HCT116 (cell line): ENCODE results near the gene GMPPB. TPM values are rescaled to one million over a fixed set of nuclear protein-coding genes. Genes with fewer than 3 reads are reported as not detected.

ENCODE experiments used
- ATAC-seq: fragments of 200-7000 bp; cut with Tn5 transposase; 2 replicates; pipeline ENCODE4 v1.9.1; 2020; ENCODE audit warnings: mild to moderate bottlenecking, moderate library complexity
- BruUV-seq: library from RNA; stranded (reverse); fragments of 400-500 nt; replicated peaks from 2 replicates; lab custom pipeline; 2021; lab: Mats Ljungman, UMichigan
- CTCF ChIA-PET: fragments of 300-600 bp; sonication (Branson Sonifier 250); formaldehyde crosslinking; loops from one replicate; lab custom pipeline; 2021; ENCODE audit warnings: antibody characterized with exemption; lab: Charles Lee
- POLR2A ChIA-PET: fragments of 300-600, 350-600 bp; sonication (Branson Sonifier 250); formaldehyde crosslinking; loops from one replicate; lab custom pipeline; 2021; ENCODE audit warnings: antibody characterized with exemption; lab: Charles Lee
- RAD21 ChIA-PET, 2 experiments: fragments of 300-600 bp; sonication (Branson Sonifier 250); formaldehyde crosslinking; loops; one replicate each; lab custom pipeline; 2023; ENCODE audit warnings: low total read pairs in 2 of 2; ENCODE audit not compliant: uncharacterized antibody in 2 of 2, unreplicated experiment in 2 of 2, low non-redundant PET in 1 of 2; lab: Charles Lee
- DNase-seq: peaks from one replicate; pipeline ENCODE4 v3.0.0-alpha.2; 2010; ENCODE audit warnings: low read depth, low spot score
- H2AFZ ChIP-seq: fragments of 200-600 bp; shearing (Covaris generic), sonication (generic); 2 replicates; pipeline ENCODE4 v1.6.1; 2017; ENCODE audit warnings: low read depth, mixed run types, mixed read lengths, antibody characterized with exemption, low read length; ENCODE audit not compliant: poor library complexity, severe bottlenecking
- H3K27ac ChIP-seq: 2 replicates; pipeline ENCODE4 v1.5.1; 2012; ENCODE audit warnings: low read depth, low read length
- H3K27me3 ChIP-seq: fragments of 200-600 bp; sonication (generic); 2 replicates; pipeline ENCODE4 v1.6.1; 2016; ENCODE audit warnings: mixed run types, low read length, mixed read lengths; ENCODE audit not compliant: insufficient read depth
- H3K36me3 ChIP-seq, 2 experiments: fragments of 200-500 bp in 1 of 2; fragments of 200-600 bp in 1 of 2; sonication (Bioruptor generic) in 1 of 2; sonication (generic) in 1 of 2; 2 replicates each; pipeline versions ENCODE4 v1.5.1 to v1.6.1; 2014 to 2016; ENCODE audit warnings: low read length in 2 of 2, inconsistent platforms in 1 of 2, mixed read lengths in 1 of 2, mixed run types in 1 of 2; ENCODE audit not compliant: insufficient read depth in 2 of 2, control insufficient read depth in 1 of 2
- H3K4me1 ChIP-seq, 2 experiments: fragments of 200-600 bp in 1 of 2; sonication (generic) in 1 of 2; 2 replicates each; pipeline versions ENCODE4 v1.5.1 to v1.6.1; 2012 to 2017; ENCODE audit warnings: low read length in 2 of 2, inconsistent platforms in 1 of 2, mild to moderate bottlenecking in 1 of 2, mixed read lengths in 1 of 2, mixed run types in 1 of 2, moderate library complexity in 1 of 2; ENCODE audit not compliant: insufficient read depth in 2 of 2, control insufficient read depth in 1 of 2
- H3K4me2 ChIP-seq: fragments of 200-600 bp; sonication (generic); 2 replicates; pipeline ENCODE4 v1.6.1; 2017; ENCODE audit warnings: mixed run types, low read length, mixed read lengths
- H3K4me3 ChIP-seq, 2 experiments: fragments of 200-600 bp in 1 of 2; sonication (generic) in 1 of 2; replicated peaks in 1 of 2; 2 replicates each; pipeline ENCODE4 v1.5.1; 2011 to 2016; ENCODE audit warnings: low read length in 2 of 2, control low read depth in 1 of 2, low read depth in 1 of 2, mild to moderate bottlenecking in 1 of 2, mixed read lengths in 1 of 2, mixed run types in 1 of 2
- H3K79me2 ChIP-seq: fragments of 200-600 bp; sonication (generic); 2 replicates; pipeline ENCODE4 v1.6.1; 2017; ENCODE audit warnings: mild to moderate bottlenecking, mixed run types, low read length, moderate library complexity, mixed read lengths; ENCODE audit not compliant: insufficient read depth
- H3K9ac ChIP-seq: fragments of 200-600 bp; sonication (generic); 2 replicates; pipeline ENCODE4 v1.6.1; 2016; ENCODE audit warnings: low read length, mixed read lengths
- H3K9me2 ChIP-seq: fragments of 200-600 bp; sonication (generic), shearing (Covaris generic); 2 replicates; pipeline ENCODE4 v1.6.1; 2017; ENCODE audit warnings: mixed run types, mild to moderate bottlenecking, moderate library complexity; ENCODE audit not compliant: insufficient read depth
- H3K9me3 ChIP-seq, 2 experiments: fragments of 200-500 bp in 1 of 2; fragments of 200-600 bp in 1 of 2; sonication (Bioruptor generic) in 1 of 2; sonication (generic) in 1 of 2; 2 replicates each; pipeline ENCODE4 v1.6.1; 2014 to 2017; ENCODE audit warnings: low read length in 2 of 2, mixed read lengths in 2 of 2, inconsistent platforms in 1 of 2, low read depth in 1 of 2, mild to moderate bottlenecking in 1 of 2, mixed run types in 1 of 2, moderate library complexity in 1 of 2; ENCODE audit not compliant: control insufficient read depth in 1 of 2, insufficient read depth in 1 of 2
- H4K20me1 ChIP-seq: fragments of 200-600 bp; sonication (generic), shearing (Covaris generic); 2 replicates; pipeline ENCODE4 v1.6.1; 2017; ENCODE audit warnings: mixed run types, mild to moderate bottlenecking, moderate library complexity; ENCODE audit not compliant: insufficient read depth
- EZH2 ChIP-seq: fragments of 200-600 bp; sonication (generic); IDR thresholded peaks from 2 replicates; pipeline ENCODE4 v1.6.1; 2017; ENCODE audit warnings: antibody characterized with exemption, mixed run types
- EZH2phosphoT487 ChIP-seq: fragments of 200-600 bp; IDR thresholded peaks from 2 replicates; pipeline ENCODE4 v1.6.1; 2018; ENCODE audit warnings: antibody characterized with exemption, borderline replicate concordance
- MAX ChIP-seq: IDR thresholded peaks from 2 replicates; pipeline ENCODE4 v1.6.1; 2012
- POLR2A ChIP-seq: IDR thresholded peaks from 2 replicates; pipeline ENCODE4 v1.7.0; 2011; ENCODE audit warnings: borderline replicate concordance; ENCODE audit not compliant: insufficient read depth, insufficient read length; ENCODE audit errors: extremely low read depth
- POLR2AphosphoS5 ChIP-seq: IDR thresholded peaks from 2 replicates; pipeline ENCODE4 v1.6.1; 2011; ENCODE audit warnings: mild to moderate bottlenecking, low read depth, low read length, moderate library complexity
- RAD21 ChIP-seq: IDR thresholded peaks from 2 replicates; pipeline ENCODE4 v1.6.1; 2012; ENCODE audit warnings: low read depth, mild to moderate bottlenecking
- SRF ChIP-seq: IDR thresholded peaks from 2 replicates; pipeline ENCODE4 v1.6.1; 2012; ENCODE audit warnings: low read depth
- ZNF274 ChIP-seq: fragments of 200-500 bp; sonication (Bioruptor generic); IDR thresholded peaks from 2 replicates; pipeline ENCODE4 v1.6.1; 2014; ENCODE audit warnings: mild to moderate bottlenecking, low read depth, low read length, inconsistent platforms
- intact Hi-C: fragments of 100-400 bp; cut with micrococcal nuclease; formaldehyde crosslinking; loops from 2 replicates; pipeline ENCODE4 v1.10.0; 2022
- total RNA-seq: library from RNA; stranded (reverse); gene quantifications from one replicate; pipeline ENCODE4 v1.2.1, GENCODE V29; 2021; ENCODE audit not compliant: unreplicated experiment

GMPPB gene
- total RNA-seq, 1 experiment from 2014 or later, result 24.1 TPM

DNA sequence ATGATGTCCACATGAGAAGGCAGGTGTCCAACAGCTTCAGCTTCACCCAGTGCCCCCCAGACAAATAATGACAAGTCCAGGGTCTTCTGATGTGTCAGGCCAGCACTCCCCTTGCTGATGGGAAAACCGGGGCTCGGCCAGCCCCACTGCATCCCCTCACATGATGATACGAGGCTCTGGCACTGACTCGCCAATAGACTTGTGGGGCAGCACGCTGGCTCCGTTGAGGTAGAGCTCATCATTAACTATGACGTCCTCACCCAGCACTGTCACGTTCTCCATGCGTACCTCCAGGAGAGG, 2.2 kb downstream of the GMPPB start:
- ATAC-seq (no peak), DNase-seq (no peak)
- TF ChIP-seq RAD21, result no peak
- TF ChIP-seq SRF, result no peak
- TF ChIP-seq POLR2AphosphoS5, result no peak
- TF ChIP-seq EZH2phosphoT487, result no peak
- TF ChIP-seq EZH2, result no peak
- TF ChIP-seq ZNF274, result no peak
- peaks cover 18% of the 10 kb centered on the region for H3K79me2 ChIP-seq
- no peaks in the 10 kb centered on the region for H3K27me3 ChIP-seq
- H3K9ac ChIP-seq, result no peak overlapping the region
- H3K9me3 ChIP-seq, result no peaks in the 10 kb centered on the region
- H3K9me2 ChIP-seq, result no peaks in the 10 kb centered on the region
- peaks cover 13 to 37% of the 10 kb centered on the region in 2 experiments; a peak in 3 of 4 replicates for H3K4me1 ChIP-seq
- ChIA-PET POLR2A (no interaction called here), CTCF (no interaction called here), RAD21 (no interaction called here)
- no peaks in the 10 kb centered on the region for H4K20me1 ChIP-seq
- no TSS peak for BruUV-seq
- H2AFZ ChIP-seq, result no peak overlapping the region
- intact Hi-C loops, result loop anchor here (5.0 kb wide), 1 partner anchor 116 kb away; no protein-coding TSS in a partner anchor
- H3K4me3 ChIP-seq, result no peak overlapping the region
- H3K27ac ChIP-seq, result no peak overlapping the region
- no peak overlapping the region for H3K4me2 ChIP-seq
- H3K36me3 ChIP-seq, result peaks cover 3 to 24% of the 10 kb centered on the region in 2 experiments; a peak in 2 of 4 replicates

DNA sequence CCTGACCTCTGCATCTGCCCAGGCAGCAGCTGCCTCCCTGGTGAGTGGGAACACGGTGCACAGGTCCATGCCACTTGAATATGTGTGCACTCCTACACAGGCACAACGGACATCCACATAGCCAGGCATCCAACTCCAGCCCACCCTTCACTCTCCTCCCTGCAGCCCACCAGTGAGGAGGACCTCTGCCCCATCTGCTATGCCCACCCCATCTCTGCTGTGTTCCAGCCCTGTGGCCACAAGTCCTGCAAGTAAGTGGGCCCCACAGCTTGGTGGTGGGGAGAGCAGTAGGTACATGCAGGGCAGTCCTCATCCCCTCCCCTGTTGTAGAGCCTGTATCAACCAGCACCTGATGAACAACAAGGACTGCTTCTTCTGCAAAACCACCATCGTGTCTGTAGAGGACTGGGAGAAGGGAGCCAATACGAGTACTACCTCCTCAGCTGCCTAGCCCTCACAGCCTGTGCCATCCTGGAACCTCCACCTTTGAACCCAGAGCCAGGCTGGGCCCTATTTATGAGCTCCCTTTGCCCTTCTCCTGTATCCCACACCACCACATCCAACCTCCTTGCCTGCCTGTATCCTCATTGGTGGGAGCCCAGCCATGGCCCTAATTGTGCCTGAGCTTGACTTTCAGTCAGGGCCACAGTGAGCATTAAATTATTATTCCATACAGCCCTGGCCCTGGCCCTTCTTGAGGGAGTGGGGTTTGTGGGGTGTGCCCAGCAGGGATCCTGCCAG, 2.7 kb downstream of the GMPPB start:
- DNase-seq (no peak), ATAC-seq (no peak)
- BruUV-seq, result TSS peak; percentile 22
- POLR2A ChIA-PET, result no interaction called here
- Histone ChIP-seq H3K9me3 (no peaks in the 10 kb centered on the region), H3K9ac (no peak overlapping the region), H3K27me3 (no peaks in the 10 kb centered on the region), H3K4me1 (peaks cover 13 to 37% of the 10 kb centered on the region in 2 experiments; a peak in 3 of 4 replicates), H3K4me3 (no peak overlapping the region), H3K36me3 (peaks cover 3 to 24% of the 10 kb centered on the region in 2 experiments; a peak in 2 of 4 replicates), H3K27ac (peak overlapping the region; percentile 5; the same call in 1 of the 2 replicates), H3K9me2 (no peaks in the 10 kb centered on the region), H3K4me2 (no peak overlapping the region), H4K20me1 (no peaks in the 10 kb centered on the region), H3K79me2 (peaks cover 18% of the 10 kb centered on the region), H2AFZ (no peak overlapping the region)
- intact Hi-C loops, result loop anchor here (5.0 kb wide), 1 partner anchor 116 kb away; no protein-coding TSS in a partner anchor
- CTCF ChIA-PET, result no interaction called here
- TF ChIP-seq POLR2A (peak; percentile 21), MAX (no peak)
- RAD21 ChIA-PET, result no interaction called here
